NCI-H82 treated with DMSO at 0.1 percent for 48 hours (cell line): ENCODE data around the gene DUSP22.
"Not testable (repeated sequence)": the region's sequence is repeated elsewhere in the genome, so short reads cannot be mapped to it uniquely, and the experiment has no call there.

Source experiments
- DNase-seq: peaks from one replicate; lab custom pipeline; 2025; ENCODE audit not compliant: unreplicated experiment; lab: John Stamatoyannopoulos, UW

The DUSP22 gene

GRCh38 chr6:377641-378020 is 85.3 kb downstream of the DUSP22 start:
- not testable (repeated sequence) for DNase-seq

DNA sequence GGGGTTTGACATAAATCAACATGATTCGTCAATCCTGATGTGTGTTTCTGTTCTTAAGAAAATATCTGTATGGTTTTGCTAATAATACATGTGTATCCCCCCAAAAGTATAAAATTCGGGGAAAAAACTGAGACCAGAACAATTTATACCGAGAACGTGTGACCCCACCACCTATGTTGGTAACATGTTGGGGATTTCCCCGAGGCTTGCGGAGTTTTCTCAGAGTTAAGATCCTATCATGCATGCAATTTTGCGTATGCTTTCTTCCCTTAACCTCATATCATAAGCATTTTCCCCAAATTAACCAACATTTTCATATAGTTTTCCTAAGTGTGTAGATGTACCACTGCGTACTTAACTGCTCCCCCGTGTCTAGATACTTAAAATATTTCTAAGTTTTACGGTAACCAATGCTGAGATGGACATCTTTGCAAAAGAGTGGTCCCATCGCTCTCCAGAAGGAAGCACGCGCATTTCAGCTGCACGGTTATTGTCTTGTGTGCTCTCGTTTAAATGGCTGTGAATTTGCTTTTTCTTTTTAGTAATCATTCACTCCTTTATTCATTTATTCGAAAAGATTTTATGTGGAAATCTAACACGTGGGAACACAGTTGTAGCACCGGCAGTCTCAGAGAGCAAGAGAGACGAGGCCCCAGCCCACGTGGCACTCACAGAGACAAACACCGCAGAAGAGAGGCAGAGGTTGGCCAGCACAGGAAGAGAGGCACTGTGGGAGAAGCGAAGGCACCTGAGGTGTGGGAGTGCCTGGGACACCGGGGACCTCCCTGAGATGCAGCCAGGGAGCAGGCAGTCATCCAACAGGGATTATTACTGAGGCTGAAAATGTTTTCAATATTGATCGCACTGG is 86.0 kb downstream of the DUSP22 start:
- DNase-seq: no peak

- DNase-seq: no peak
Observed at GRCh38 chr6:378958-379409, 86.7 kb downstream of the DUSP22 start.

- no peak for DNase-seq
Observed at GRCh38 chr6:379410-380181, 87.3 kb downstream of the DUSP22 start.

- no peak for DNase-seq
Observed at GRCh38 chr6:380234-381218, 88.2 kb downstream of the DUSP22 start.

GRCh38 chr6:381742-382461 is 89.6 kb downstream of the DUSP22 start:
- no peak for DNase-seq

DNA sequence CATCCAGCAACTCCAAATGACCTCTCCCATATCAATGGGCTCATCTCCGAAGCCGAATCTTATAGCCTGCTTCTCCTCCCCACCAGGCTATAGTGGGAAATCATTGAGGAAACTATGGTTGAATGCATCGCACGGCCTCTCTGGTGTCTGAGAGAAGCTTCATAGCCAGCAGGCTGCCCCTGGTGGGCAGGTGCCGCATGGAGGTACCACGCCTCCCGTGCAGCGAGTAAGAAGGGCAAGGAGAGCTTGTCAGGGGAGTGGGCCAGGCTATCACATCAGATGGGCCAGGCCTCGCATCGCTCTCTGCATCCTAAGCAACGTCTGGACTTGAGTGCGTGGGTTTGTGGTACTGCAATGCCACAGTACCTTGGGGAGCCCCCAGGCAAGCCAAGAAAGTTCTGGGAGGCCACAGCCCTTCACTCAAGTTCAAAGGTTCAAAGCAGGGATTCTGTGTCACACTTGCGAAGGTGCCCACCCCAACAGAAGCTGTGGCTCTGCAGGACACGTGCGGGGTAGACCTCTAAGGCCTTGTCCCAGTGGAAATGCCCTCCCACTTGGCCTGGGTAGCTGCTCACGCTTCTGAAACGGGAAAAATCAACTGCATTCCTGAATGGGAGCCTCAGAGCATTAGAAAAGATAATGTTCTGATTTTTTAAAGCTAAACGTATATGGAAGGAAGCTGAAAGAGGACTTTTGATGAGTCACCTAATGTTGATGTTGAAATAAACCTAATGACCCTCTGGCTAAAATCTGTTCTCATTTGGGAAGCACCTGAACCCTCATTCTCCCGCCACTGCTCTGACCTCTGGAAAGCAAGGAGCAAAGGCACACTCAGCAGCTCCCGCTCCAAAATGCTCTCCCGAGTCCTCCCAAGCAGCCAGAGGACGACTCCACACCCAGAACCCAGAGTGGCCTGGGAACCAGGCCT is 90.9 kb downstream of the DUSP22 start:
- DNase-seq: no peak

DNA sequence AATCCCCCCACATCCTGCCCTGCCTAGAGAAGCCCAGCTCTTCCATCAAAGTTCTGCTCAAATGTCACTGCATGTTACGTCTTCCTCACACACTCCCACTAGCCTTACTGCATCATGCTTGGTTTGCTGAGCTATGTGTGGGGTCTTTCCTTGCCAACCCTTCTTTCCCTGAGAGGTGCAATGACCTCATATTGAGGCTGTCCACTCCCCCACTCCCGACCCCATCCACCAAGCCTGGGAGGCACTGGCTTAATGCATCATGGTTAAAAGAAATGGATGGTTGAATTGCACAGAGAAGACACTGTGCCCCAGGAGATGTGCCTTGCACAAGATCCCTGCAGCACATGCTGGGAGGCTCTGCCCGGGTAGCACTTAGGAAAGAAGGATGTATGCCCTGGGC is 91.6 kb downstream of the DUSP22 start:
- no peak for DNase-seq

DNA sequence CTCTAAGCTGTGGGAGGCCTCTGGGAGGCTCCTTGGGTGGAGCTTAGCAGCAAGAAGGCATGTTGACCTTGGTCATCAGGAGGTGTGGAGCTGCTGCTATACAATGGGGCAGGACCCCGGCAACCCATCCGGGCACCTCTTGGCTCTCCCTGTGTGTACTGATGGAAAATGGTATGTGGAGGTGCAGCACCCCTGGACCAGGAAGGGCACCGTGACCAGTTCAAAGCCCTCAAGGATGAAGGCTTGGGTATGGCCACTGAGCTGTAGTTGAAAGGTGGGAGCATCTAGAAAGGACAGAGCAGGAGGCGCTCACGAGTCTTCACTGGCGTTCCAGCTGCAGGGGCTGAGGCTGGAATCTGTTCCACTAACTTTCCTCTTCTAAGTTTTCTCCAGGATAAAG is 92.6 kb downstream of the DUSP22 start:
- no peak for DNase-seq

GRCh38 chr6:385614-386013 is 93.3 kb downstream of the DUSP22 start:
- DNase-seq: no peak

GRCh38 chr6:386688-387266 is 94.5 kb downstream of the DUSP22 start:
- no peak for DNase-seq

- no peak for DNase-seq
Observed at GRCh38 chr6:387293-387741, 95.0 kb downstream of the DUSP22 start.

DNA sequence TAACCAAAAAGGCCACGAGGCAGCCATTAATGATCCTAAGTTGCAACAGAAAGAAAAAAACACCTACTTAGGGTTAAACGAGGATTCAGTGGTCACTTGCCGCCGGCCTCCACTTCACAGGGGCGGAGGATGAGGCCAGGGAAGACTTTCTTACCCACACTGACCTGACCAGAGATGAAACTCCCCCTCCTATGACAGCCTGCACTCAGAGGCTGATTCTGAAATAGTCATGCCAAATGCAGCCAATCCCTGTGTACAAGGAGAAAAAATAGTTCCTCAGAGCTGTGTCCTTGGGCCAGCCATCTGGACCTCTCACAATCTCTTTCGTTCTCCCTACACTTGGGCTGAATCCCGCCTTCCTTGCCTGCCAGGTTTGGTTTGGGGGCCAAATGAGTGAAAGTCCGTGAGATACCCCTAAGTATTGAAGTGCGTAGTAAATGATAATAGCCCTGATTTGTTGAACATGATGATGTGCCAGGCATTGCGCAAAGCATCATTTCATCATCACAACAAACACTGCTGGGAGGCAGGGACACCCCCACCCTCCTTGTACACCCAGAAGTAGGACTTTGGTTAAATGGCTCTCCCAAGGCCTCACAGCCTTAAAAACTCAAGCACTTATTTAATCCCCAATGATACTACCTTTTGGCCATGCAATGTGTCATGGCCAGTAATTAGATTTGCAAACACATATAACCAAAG is 96.1 kb downstream of the DUSP22 start:
- no peak for DNase-seq

GRCh38 chr6:389143-389542 is 96.9 kb downstream of the DUSP22 start:
- DNase-seq: no peak

- no peak for DNase-seq
Observed at GRCh38 chr6:389622-390021, 97.3 kb downstream of the DUSP22 start.

GRCh38 chr6:390914-391558 is 98.7 kb downstream of the DUSP22 start:
- no peak for DNase-seq

GRCh38 chr6:391559-392440 is 99.5 kb downstream of the DUSP22 start, which contains the start of gene IRF4:
Gene IRF4 (plus strand): TSS chr6:391752. CDS start chr6:393153, 1,401 bp downstream.
- DNase-seq: no peak
